Putamen (tissue), 1 donor: Measurements from ENCODE around the gene INPP5K.

Experiments used
- DNase-seq: peaks from one replicate; pipeline ENCODE4 v3.0.0-alpha.2; 2016; ENCODE audit warnings: low spot score

The INPP5K gene

GRCh38 chr17:1485423-1486376 lies 30.7 kb downstream of the INPP5K start:
- DNase-seq: no peak

- no peak for DNase-seq
Observed at GRCh38 chr17:1484676-1485422, 31.6 kb downstream of the INPP5K start.

GRCh38 chr17:1484060-1484535 lies 32.3 kb downstream of the INPP5K start:
- DNase-seq: no peak

- no peak for DNase-seq
Observed at GRCh38 chr17:1482680-1483079, 33.7 kb downstream of the INPP5K start.

DNA sequence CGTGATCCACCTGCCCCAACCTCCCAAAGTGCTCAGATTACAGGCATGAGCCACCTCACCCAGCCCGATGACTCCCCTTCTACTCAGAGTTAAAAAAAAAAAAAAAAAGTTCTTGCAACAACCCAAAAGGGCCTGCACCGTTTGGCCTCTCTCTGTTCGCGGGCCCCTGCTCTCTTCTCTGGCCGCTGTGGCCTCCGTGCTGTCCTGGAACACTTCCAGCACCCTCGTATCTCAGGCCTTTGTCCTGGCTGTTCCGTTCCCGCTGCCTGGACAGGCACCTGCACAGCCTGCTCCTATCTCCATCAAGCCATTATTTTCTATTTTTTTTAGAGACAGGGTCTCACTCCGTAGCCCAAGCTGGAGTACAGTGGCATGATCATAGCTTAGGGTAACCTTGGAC lies 34.7 kb downstream of the INPP5K start:
- no peak for DNase-seq

DNA sequence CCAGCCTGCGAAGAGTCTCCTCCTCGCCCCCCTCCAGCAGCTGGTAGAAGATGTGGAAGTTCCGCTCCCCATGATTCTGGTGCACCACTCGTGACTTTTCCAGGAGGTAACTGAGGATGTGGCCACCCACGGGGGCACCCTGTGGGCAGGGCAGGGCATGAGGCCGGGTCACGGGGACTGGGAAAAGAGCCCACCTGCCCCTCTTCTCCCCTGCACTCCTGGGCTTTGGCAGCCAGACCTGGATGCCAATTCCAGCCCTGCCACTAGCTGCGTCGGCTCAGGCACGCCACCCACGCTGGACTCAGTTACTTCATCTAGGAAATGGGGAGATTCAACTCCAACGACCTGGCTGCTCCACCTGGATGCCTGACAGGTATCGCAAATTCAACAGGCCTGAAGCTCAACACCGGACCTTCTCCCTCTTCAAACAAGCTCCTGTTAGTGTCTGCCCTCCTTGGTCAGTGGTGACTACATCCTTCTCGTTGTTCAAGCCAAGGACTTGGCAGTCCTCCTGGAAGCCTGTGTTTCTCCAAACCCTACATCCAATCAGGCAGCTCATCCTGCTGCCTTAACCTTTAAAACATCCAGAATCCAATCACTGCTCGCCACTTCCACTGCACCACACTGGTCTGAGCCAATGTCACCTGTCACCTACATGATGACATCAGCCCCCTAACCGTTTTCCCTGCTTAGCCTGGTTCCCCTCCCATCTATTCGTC lies 35.5 kb downstream of the INPP5K start:
- no peak for DNase-seq

- no peak for DNase-seq
Observed at GRCh38 chr17:1478418-1478817, 38.0 kb downstream of the INPP5K start.

DNA sequence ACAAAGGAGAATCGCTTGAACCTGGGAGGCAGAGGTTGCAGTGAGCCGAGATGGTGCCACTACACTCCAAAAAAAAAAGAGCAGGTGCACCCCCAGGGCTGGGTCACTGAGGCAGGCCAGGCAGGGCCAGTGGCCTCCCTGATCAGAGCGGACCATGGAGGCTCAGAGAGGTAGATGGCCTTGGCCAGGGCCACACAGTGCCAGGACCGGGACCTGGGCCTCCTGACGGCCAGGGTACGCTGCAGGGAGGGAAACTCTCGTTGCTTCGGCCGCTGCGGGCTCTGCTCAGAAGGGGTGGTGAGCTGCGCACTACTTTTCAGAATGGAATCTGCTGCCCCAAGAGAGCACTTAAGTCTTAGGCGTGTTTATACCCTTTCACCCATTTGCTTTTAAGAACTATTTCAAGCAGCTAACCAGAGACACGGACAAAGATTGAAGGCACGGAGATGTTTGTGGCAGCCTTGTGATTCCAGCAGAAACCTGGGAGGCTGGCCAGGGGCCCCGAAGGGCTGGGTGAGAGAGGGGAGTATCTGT lies 41.0 kb downstream of the INPP5K start:
- DNase-seq: no peak

- no peak for DNase-seq
Observed at GRCh38 chr17:1474402-1475189, 41.8 kb downstream of the INPP5K start.

- DNase-seq: peak; percentile 66
Observed at GRCh38 chr17:1473841-1474240, 42.6 kb downstream of the INPP5K start.

- no peak for DNase-seq
Observed at GRCh38 chr17:1473170-1473569, 43.2 kb downstream of the INPP5K start.

GRCh38 chr17:1471911-1472821 lies 44.2 kb downstream of the INPP5K start:
- no peak for DNase-seq

- DNase-seq: no peak
Observed at GRCh38 chr17:1471490-1471889, 44.9 kb downstream of the INPP5K start.

DNA sequence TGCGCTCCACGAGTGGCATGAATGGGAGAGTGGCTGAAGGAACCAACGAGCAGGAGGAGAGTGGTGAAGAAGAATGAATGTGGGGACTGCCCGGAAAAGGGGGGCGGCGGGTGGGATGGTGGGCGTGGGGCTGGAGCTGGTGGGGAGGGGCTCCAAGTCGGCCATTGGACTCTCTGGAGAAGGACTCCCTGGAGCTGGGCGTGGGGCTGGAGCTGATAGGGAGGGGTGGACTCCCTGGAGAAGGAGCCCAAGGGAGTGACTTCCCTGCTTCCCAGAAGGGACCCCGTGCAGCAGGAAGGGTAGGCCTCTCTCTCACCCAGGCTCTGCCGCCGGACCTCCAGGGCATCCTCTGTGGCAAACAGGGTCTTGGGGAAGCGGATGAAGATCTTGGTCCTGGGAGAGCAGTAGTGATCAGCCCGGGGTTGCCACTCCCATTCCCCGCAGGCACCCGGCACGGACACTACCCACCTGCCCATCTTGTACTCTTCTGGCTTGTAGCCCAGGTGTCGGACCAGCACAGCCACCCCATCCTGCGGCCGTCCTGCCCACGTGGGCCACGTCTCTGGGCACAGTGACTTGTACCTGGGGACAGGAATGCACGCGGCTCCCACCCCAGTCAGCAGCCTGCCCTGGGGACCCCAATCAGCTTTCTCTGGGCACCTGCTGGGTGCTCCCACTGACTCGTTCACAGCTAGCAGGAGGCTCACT lies 45.5 kb downstream of the INPP5K start:
- DNase-seq: no peak

DNA sequence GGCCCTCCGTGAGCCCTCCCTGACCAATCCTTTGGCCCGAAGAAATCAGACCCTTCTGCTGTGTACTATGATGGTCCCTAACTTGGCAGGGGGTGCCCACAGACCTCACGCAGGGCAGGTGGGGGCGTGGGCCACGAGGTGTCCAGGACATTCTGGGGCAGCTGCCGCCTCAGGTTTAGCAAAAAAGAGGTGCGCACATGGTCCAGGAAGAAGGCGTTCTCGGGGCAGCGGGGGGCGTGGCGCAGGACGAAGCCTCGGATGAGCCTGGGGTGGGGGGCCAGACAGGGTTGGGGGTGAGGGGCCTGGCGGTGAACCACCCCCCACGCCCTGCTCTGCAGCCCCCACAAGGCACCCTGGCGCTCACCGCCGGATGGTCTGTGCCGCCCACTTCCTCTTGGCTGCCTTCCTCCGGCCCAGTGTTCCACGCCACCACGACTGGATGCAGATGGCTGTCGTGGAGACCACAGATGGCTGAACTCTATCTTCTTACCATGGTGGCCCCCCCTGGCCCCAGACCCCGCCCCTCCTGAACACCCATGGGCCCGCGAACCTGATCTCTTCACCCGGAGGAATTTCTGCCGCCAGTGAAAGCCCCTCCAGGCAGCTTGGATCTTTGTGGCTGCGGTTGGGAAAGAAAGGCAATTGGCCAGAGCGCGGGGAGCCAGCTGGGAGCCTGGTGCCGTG lies 46.2 kb downstream of the INPP5K start:
- DNase-seq: no peak

GRCh38 chr17:1469231-1469852 lies 47.1 kb downstream of the INPP5K start:
- no peak for DNase-seq

DNA sequence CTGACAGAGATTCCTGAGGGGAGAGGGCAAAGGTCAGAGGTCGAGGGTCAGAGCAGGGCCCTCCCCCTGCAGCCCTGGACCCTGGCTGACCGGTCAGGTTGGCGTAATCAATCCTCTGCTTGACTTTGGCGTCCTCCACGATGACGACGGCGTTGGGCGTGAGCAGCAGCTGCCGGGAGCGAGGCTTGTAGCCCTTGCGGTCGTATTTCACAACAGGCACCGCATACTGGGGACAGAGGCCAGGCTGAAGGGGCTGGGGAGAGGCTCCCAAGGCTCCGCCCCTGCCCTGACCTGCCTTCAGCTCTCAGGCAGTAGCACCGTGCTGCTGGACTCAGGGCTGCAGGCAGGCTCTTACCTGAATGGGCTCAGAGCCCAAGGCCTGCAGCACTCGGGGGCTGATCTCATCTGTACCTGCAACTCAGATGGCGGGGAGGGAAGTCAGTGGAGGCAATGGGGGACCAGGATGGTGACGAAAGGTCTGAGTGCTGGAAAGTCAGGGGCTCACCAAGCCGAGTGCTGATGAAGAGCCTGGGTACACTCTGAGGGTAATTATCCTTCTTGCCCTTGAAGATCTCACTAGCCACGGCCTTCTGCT lies 48.4 kb downstream of the INPP5K start:
- no peak for DNase-seq

DNA sequence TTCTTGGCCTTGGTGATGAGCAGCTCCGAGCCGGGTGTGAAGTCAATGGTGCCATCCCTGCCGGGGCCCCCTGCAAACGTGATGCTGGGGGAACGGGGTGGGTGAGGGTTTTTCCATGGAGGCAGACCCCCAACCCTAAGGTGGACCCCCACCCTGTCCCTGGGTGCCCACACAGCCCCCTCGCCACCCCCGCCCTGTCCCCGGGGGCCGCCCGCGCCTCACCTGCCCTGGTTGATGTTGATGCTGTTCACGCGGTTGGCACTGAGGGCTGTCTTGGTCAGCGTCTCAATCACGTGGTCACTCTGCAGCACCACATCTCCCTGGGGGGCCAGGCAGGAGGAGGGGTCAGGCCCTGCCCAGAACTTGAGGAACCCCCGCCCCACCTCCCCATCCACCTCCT lies 49.2 kb downstream of the INPP5K start:
- no peak for DNase-seq
